Fibroblast of lung (primary cell): Measurements from ENCODE around the gene CNPPD1. TPM values are rescaled to one million over a fixed set of nuclear protein-coding genes. Genes with fewer than 3 reads are reported as not detected.

Source experiments
- DNase-seq, 2 donors: peaks; one replicate each; pipeline versions ENCODE4 v3.0.0 to v3.0.0-alpha.2; 2010; ENCODE audit warnings: low read depth in 2 of 2
- H2AFZ ChIP-seq: 2 replicates; pipeline ENCODE4 v1.5.1; 2012; ENCODE audit warnings: low read length, control low read depth, inconsistent platforms
- H3K27ac ChIP-seq: 2 replicates; pipeline ENCODE4 v1.5.1; 2011; ENCODE audit warnings: low read length, control low read depth; ENCODE audit not compliant: insufficient read depth
- H3K27me3 ChIP-seq: 2 replicates; pipeline ENCODE4 v1.5.1; 2011; ENCODE audit warnings: mild to moderate bottlenecking, low read length; ENCODE audit not compliant: control insufficient read depth, insufficient read depth
- H3K36me3 ChIP-seq: 2 replicates; pipeline ENCODE4 v1.5.1; 2011; ENCODE audit warnings: low read length; ENCODE audit not compliant: control insufficient read depth, insufficient read depth
- H3K4me1 ChIP-seq: 2 replicates; pipeline ENCODE4 v1.5.1; 2011; ENCODE audit warnings: low read length; ENCODE audit not compliant: control insufficient read depth, insufficient read depth; ENCODE audit errors: extremely low read depth
- H3K4me2 ChIP-seq: 2 replicates; pipeline ENCODE4 v1.5.1; 2011; ENCODE audit warnings: low read length, control low read depth; ENCODE audit not compliant: insufficient read depth; ENCODE audit errors: extremely low read depth
- H3K4me3 ChIP-seq, 4 experiments: fragments of 200-600 bp in 1 of 4; sonication (generic) in 1 of 4; replicated peaks in 1 of 4; 2 replicates each; pipeline ENCODE4 v1.5.1; 2011 to 2016; ENCODE audit warnings: low read length in 4 of 4, low read depth in 3 of 4, mild to moderate bottlenecking in 3 of 4, control low read depth in 2 of 4, inconsistent platforms in 1 of 4, mixed read lengths in 1 of 4; ENCODE audit not compliant: insufficient read depth in 1 of 4; ENCODE audit errors: control extremely low read depth in 1 of 4
- H3K79me2 ChIP-seq: 2 replicates; pipeline ENCODE4 v1.5.1; 2012; ENCODE audit warnings: mild to moderate bottlenecking, low read length, inconsistent platforms; ENCODE audit not compliant: control insufficient read depth, insufficient read depth
- H3K9ac ChIP-seq: 2 replicates; pipeline ENCODE4 v1.5.1; 2011; ENCODE audit warnings: mild to moderate bottlenecking, low read length, control low read depth; ENCODE audit not compliant: insufficient read depth
- H3K9me3 ChIP-seq: 2 replicates; pipeline ENCODE4 v1.5.1; 2012; ENCODE audit warnings: low read depth, low read length; ENCODE audit not compliant: control insufficient read depth, insufficient read depth
- H4K20me1 ChIP-seq: 2 replicates; pipeline ENCODE4 v1.5.1; 2011; ENCODE audit warnings: low read length; ENCODE audit not compliant: control insufficient read depth, insufficient read depth; ENCODE audit errors: extremely low read depth
- EZH2 ChIP-seq: IDR thresholded peaks from 2 replicates; pipeline ENCODE4 v1.5.1; 2012; ENCODE audit warnings: low read length, control low read depth, mild to moderate bottlenecking; ENCODE audit errors: missing control alignments
- polyA plus RNA-seq, 2 donors: library from polyadenylated mRNA; depleted of rRNA in 1 of 2; stranded (reverse) in 1 of 2; unstranded in 1 of 2; fragments of >200 nt; gene quantifications; 2 replicates each; pipeline ENCODE4 v1.2.1, GENCODE V29; 2011 to 2012; ENCODE audit warnings: missing spikeins in 1 of 2
- total RNA-seq: library from RNA; depleted of rRNA; stranded (reverse); fragments of >200 nt; gene quantifications from 2 replicates; pipeline ENCODE4 v1.2.1, GENCODE V29; 2014
- TF ChIP-seq, protein P1 (sequence below), 2 donors: IDR thresholded peaks in 1 of 2; conservative IDR thresholded peaks in 1 of 2; 1 replicate in 1 of 2; 2 replicates in 1 of 2; pipeline ENCODE4 v1.5.1; 2011 to 2012; ENCODE audit warnings: low read length in 2 of 2, control low read depth in 1 of 2, inconsistent platforms in 1 of 2, low read depth in 1 of 2, mild to moderate bottlenecking in 1 of 2

The CNPPD1 gene
- total and polyA plus RNA-seq, 2 donors (not counting 1 experiment from before 2014, with no cell fraction given), result 33.5 to 42.2 TPM

DNA sequence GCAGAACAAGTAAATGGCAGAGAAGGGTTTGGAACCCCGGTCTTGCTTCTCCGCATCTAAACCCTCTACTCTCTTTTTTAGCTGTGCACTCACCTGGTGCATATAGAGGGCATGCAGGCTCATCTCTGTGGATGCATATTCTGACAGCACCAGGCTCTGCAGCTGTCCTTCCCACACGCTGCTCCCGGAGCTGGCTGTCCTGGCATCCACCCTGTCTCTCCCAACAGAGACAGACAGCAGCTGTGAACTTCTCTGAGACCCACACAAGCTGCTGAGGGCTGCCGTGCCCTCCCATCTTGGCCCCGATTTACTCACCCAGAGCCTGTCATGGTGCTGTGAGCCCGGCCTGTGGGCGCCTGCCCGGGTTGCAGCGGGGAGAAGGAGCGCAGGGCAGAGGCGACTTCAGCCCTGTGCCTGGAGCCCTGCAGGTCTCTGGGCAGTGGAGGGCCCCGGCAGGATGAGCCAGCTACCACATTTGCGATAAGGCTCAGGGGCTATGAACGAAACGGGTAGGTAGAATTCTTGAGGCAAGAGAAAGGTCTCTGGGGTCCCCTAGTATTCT, 45.3 kb upstream of the CNPPD1 start:
- Histone ChIP-seq H3K36me3 (peaks cover 24% of the 10 kb centered on the region), H3K27me3 (no peaks in the 10 kb centered on the region), H3K9ac (no peak overlapping the region), H3K79me2 (no peaks in the 10 kb centered on the region), H3K9me3 (no peaks in the 10 kb centered on the region), H4K20me1 (no peaks in the 10 kb centered on the region), H3K4me2 (no peak overlapping the region), H3K4me1 (peaks cover 13% of the 10 kb centered on the region), H2AFZ (no peak overlapping the region), H3K27ac (no peak overlapping the region), H3K4me3 (no peak overlapping the region)
- DNase-seq, result no peak
- TF ChIP-seq EZH2, result no peak
- TF ChIP-seq, protein P1, sequence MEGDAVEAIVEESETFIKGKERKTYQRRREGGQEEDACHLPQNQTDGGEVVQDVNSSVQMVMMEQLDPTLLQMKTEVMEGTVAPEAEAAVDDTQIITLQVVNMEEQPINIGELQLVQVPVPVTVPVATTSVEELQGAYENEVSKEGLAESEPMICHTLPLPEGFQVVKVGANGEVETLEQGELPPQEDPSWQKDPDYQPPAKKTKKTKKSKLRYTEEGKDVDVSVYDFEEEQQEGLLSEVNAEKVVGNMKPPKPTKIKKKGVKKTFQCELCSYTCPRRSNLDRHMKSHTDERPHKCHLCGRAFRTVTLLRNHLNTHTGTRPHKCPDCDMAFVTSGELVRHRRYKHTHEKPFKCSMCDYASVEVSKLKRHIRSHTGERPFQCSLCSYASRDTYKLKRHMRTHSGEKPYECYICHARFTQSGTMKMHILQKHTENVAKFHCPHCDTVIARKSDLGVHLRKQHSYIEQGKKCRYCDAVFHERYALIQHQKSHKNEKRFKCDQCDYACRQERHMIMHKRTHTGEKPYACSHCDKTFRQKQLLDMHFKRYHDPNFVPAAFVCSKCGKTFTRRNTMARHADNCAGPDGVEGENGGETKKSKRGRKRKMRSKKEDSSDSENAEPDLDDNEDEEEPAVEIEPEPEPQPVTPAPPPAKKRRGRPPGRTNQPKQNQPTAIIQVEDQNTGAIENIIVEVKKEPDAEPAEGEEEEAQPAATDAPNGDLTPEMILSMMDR (conservative IDR thresholded peaks at IDR 0.05 in 1 of 2, IDR thresholded peaks at IDR 0.05 in 1 of 2; ENCODE audit: low read depth in 1 of 2, low read length in 2 of 2), result no peak

DNA sequence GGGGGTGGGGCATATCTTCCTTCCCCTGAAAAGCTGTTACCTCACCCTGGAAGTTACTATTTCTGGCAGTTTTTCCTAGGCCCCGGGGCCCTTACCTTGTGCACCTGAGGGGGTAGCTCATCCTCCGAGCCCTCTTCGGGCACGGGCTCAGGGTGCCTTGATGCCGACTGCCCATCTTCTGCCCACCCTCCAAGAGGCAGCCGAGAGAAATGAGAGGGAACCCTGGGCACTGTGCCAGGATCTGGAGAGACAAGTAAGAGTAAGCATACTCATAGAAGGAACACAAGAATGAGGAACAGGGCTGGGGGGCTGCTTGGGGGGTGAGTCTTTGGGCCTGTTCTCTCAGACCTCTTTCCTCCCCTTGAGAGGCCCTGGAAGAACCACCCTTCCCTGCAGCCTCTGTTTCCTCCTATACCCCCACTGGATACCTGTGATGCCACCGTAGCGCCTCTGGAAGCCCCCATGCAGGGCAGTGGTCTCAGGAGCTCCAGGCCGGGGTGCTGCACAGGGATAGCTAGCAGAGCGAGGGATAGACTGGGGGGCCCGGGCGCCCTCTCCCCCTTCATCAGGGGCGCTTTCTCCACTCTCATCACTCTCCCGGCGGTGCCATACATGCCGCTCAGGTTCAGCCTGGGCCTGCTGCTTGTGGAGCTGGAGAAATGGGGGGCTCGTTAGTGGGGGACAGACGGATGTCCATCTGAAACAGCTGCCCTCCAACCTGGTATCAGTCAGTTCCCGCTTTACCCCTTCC, 44.1 kb upstream of the CNPPD1 start:
- Histone ChIP-seq H3K27me3 (no peaks in the 10 kb centered on the region), H3K4me1 (peaks cover 13% of the 10 kb centered on the region), H4K20me1 (no peaks in the 10 kb centered on the region), H3K4me2 (no peak overlapping the region), H3K36me3 (peaks cover 25% of the 10 kb centered on the region), H3K4me3 (no peak overlapping the region), H3K9me3 (no peaks in the 10 kb centered on the region), H3K79me2 (no peaks in the 10 kb centered on the region), H3K27ac (no peak overlapping the region), H2AFZ (no peak overlapping the region), H3K9ac (no peak overlapping the region)
- TF ChIP-seq, protein P1 (conservative IDR thresholded peaks at IDR 0.05 in 1 of 2, IDR thresholded peaks at IDR 0.05 in 1 of 2; ENCODE audit: low read depth in 1 of 2, low read length in 2 of 2), result no peak
- TF ChIP-seq EZH2, result no peak
- no peak for DNase-seq

DNA sequence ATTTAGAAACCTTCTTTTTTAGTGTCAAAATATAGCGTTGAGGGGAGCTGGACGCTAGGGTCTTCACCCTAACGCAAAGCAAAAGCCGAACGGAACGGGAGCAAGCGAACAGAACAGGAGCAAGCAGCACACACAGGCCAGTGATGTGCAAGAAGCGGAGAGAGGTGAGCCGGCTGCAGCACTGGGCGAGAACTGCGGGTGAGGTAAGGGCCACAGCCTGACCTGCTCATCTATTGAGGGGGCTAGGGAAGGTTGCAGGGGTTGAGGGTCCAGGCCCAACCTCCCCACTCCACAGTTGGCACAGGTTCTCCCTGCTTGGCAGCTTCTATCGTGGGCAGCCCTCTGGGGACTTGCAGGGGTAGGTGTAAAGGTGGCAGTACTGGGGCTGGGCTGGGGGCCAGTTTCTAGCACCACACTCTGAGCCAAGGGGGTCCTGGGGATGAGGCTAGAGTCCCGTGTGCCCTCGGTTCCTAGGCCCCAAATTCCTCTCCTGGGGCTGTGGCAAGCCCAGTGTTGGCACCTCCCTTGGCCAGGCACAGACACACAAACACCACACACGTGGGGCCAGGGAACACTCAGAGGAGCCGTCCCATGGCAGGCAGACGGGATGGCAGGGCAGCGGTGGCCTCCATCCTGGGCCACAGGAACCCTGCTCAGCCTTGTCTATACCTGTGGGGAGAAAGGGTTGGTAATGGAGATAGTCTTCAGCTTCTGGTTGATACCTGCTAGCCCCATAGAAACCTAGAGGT, 43.2 kb upstream of the CNPPD1 start:
- Histone ChIP-seq H3K4me3 (no peak overlapping the region), H4K20me1 (no peaks in the 10 kb centered on the region), H3K4me2 (no peak overlapping the region), H3K27ac (no peak overlapping the region), H3K4me1 (peaks cover 13% of the 10 kb centered on the region), H2AFZ (no peak overlapping the region), H3K27me3 (no peaks in the 10 kb centered on the region), H3K36me3 (peaks cover 21% of the 10 kb centered on the region), H3K79me2 (no peaks in the 10 kb centered on the region), H3K9ac (no peak overlapping the region), H3K9me3 (no peaks in the 10 kb centered on the region)
- no peak for TF ChIP-seq EZH2
- TF ChIP-seq, protein P1 (conservative IDR thresholded peaks at IDR 0.05 in 1 of 2, IDR thresholded peaks at IDR 0.05 in 1 of 2; ENCODE audit: low read depth in 1 of 2, low read length in 2 of 2), result no peak
- DNase-seq, result no peak
